ENCODE data around the gene PTRH2. TPM values are rescaled to one million over a fixed set of nuclear protein-coding genes. Genes with fewer than 3 reads are reported as not detected.

Gene PTRH2
- total RNA-seq, 1 experiment from 2014 or later, result 48.0 TPM

GRCh38 chr17:59751955-59752413 lies 44.8 kb upstream of the PTRH2 start:
- Histone ChIP-seq H2AFZ (ENCODE audit: low read length) (no peak overlapping the region), H3K27me3 (ENCODE audit: low read length) (no peaks in the 10 kb centered on the region), H3K4me3 (ENCODE audit: low read length) (no peak overlapping the region), H3K27ac (ENCODE audit: low read length) (peak overlapping the region; percentile 68), H3K36me3 (ENCODE audit: insufficient read depth, low read length) (0 out of 2 replicates have a peak, but pooled peaks cover 4% of the 10 kb centered on the region), H3K79me2 (ENCODE audit: low read length) (peaks cover 11% of the 10 kb centered on the region; the same call in 1 of the 2 replicates), H3K4me2 (ENCODE audit: low read depth, low read length, poor library complexity, severe bottlenecking) (peak overlapping the region; percentile 47), H3K9me2 (replicated peaks; ENCODE audit: insufficient read depth, low read length) (no peaks in the 10 kb centered on the region), H3K9me3 (ENCODE audit: low read length) (no peaks in the 10 kb centered on the region), H3K9ac (ENCODE audit: low read length) (peak overlapping the region; percentile 2; the same call in 1 of the 2 replicates), H4K20me1 (ENCODE audit: insufficient read depth, low read depth, low read length) (no peaks in the 10 kb centered on the region), H3K4me1 (ENCODE audit: low read length) (peaks cover 55% of the 10 kb centered on the region)
- DNase-seq, result peak; percentile 53

- Histone ChIP-seq H3K9ac (ENCODE audit: low read length) (no peak overlapping the region), H3K9me2 (replicated peaks; ENCODE audit: insufficient read depth, low read length) (no peaks in the 10 kb centered on the region), H3K9me3 (ENCODE audit: low read length) (no peaks in the 10 kb centered on the region), H2AFZ (ENCODE audit: low read length) (no peak overlapping the region), H3K79me2 (ENCODE audit: low read length) (0 out of 2 replicates have a peak, but pooled peaks cover 2% of the 10 kb centered on the region), H3K27me3 (ENCODE audit: low read length) (no peaks in the 10 kb centered on the region), H4K20me1 (ENCODE audit: insufficient read depth, low read depth, low read length) (no peaks in the 10 kb centered on the region), H3K27ac (ENCODE audit: low read length) (0 out of 2 replicates have a peak overlapping the region, but pooled peaks have one; percentile 8), H3K36me3 (ENCODE audit: insufficient read depth, low read length) (no peaks in the 10 kb centered on the region), H3K4me1 (ENCODE audit: low read length) (peaks cover 46% of the 10 kb centered on the region), H3K4me3 (ENCODE audit: low read length) (no peak overlapping the region), H3K4me2 (ENCODE audit: low read depth, low read length, poor library complexity, severe bottlenecking) (no peak overlapping the region)
- DNase-seq, result no peak
Measured at GRCh38 chr17:59748591-59748990, 41.4 kb upstream of the PTRH2 start.

DNA sequence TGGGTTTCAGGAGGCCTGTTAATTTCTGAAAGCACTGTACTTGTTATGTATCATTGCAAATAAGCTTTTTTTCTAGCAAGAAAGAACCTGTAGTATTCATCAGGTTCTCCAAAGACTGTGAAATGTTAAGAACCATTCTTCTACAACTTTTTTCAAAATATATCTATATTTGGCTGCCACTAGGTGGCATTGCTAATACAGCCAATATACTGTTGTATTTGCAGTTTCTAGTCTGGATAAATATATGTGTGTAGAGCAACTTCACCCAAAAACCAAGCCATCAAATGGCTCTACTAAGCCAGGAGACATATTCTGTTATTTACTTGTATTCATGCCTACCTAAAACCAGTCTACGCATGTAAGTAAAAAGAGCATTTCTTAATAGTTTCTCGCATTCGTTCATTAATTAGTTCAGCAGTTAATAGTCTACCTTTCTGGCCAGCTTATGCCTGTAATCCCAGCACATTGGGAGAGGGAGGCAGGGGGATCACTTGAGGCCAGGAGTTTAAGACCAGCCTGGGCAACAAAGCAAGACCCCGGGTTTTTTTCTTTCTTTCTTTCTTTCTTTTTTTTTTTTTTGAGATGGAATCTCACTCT lies 39.7 kb upstream of the PTRH2 start:
- Histone ChIP-seq H3K9me3 (ENCODE audit: low read length) (no peaks in the 10 kb centered on the region; the same call in 1 of the 2 replicates), H3K36me3 (ENCODE audit: insufficient read depth, low read length) (peaks cover 8% of the 10 kb centered on the region; the same call in 1 of the 2 replicates), H3K9me2 (replicated peaks; ENCODE audit: insufficient read depth, low read length) (no peaks in the 10 kb centered on the region), H3K27ac (ENCODE audit: low read length) (no peak overlapping the region), H4K20me1 (ENCODE audit: insufficient read depth, low read depth, low read length) (no peaks in the 10 kb centered on the region), H3K4me1 (ENCODE audit: low read length) (peaks cover 35% of the 10 kb centered on the region), H3K4me2 (ENCODE audit: low read depth, low read length, poor library complexity, severe bottlenecking) (no peak overlapping the region), H2AFZ (ENCODE audit: low read length) (no peak overlapping the region), H3K4me3 (ENCODE audit: low read length) (no peak overlapping the region), H3K9ac (ENCODE audit: low read length) (no peak overlapping the region), H3K27me3 (ENCODE audit: low read length) (no peaks in the 10 kb centered on the region), H3K79me2 (ENCODE audit: low read length) (peaks cover 8% of the 10 kb centered on the region)
- DNase-seq, result peak; percentile 71

GRCh38 chr17:59745040-59745439 lies 37.8 kb upstream of the PTRH2 start:
- H3K9ac ChIP-seq (ENCODE audit: low read length), result no peak overlapping the region
- H3K27ac ChIP-seq (ENCODE audit: low read length), result no peak overlapping the region

GRCh38 chr17:59743842-59744241 lies 36.6 kb upstream of the PTRH2 start:
- Histone ChIP-seq H3K9me2 (replicated peaks; ENCODE audit: insufficient read depth, low read length) (no peaks in the 10 kb centered on the region), H3K9me3 (ENCODE audit: low read length) (no peaks in the 10 kb centered on the region; the same call in 1 of the 2 replicates), H3K4me2 (ENCODE audit: low read depth, low read length, poor library complexity, severe bottlenecking) (no peak overlapping the region), H3K9ac (ENCODE audit: low read length) (no peak overlapping the region), H3K27ac (ENCODE audit: low read length) (no peak overlapping the region), H4K20me1 (ENCODE audit: insufficient read depth, low read depth, low read length) (no peaks in the 10 kb centered on the region), H3K79me2 (ENCODE audit: low read length) (peaks cover 15% of the 10 kb centered on the region), H3K36me3 (ENCODE audit: insufficient read depth, low read length) (peaks cover 18% of the 10 kb centered on the region; the same call in 1 of the 2 replicates), H3K4me3 (ENCODE audit: low read length) (no peak overlapping the region), H3K4me1 (ENCODE audit: low read length) (peaks cover 8% of the 10 kb centered on the region; the same call in 1 of the 2 replicates), H2AFZ (ENCODE audit: low read length) (no peak overlapping the region), H3K27me3 (ENCODE audit: low read length) (no peaks in the 10 kb centered on the region)
- DNase-seq, result no peak

More at GRCh38 chr17:59745040-59745439, 37.8 kb upstream of the PTRH2 start:
- H3K27me3 ChIP-seq (ENCODE audit: low read length), result no peaks in the 10 kb centered on the region
- H3K4me2 ChIP-seq (ENCODE audit: low read depth, low read length, poor library complexity, severe bottlenecking), result no peak overlapping the region
- H3K9me2 ChIP-seq (replicated peaks; ENCODE audit: insufficient read depth, low read length), result no peaks in the 10 kb centered on the region
- peaks cover 17% of the 10 kb centered on the region for H3K4me1 ChIP-seq (ENCODE audit: low read length)
- peaks cover 12% of the 10 kb centered on the region for H3K79me2 ChIP-seq (ENCODE audit: low read length)
- H2AFZ ChIP-seq (ENCODE audit: low read length), result no peak overlapping the region
- H3K36me3 ChIP-seq (ENCODE audit: insufficient read depth, low read length), result peaks cover 14% of the 10 kb centered on the region; the same call in 1 of the 2 replicates
- H3K4me3 ChIP-seq (ENCODE audit: low read length), result no peak overlapping the region
- H4K20me1 ChIP-seq (ENCODE audit: insufficient read depth, low read depth, low read length), result no peaks in the 10 kb centered on the region
- DNase-seq, result no peak
- no peaks in the 10 kb centered on the region; the same call in 1 of the 2 replicates for H3K9me3 ChIP-seq (ENCODE audit: low read length)

- peaks cover 31% of the 10 kb centered on the region for H3K79me2 ChIP-seq (ENCODE audit: low read length)
- no peaks in the 10 kb centered on the region for H3K9me3 ChIP-seq (ENCODE audit: low read length)
- no peak overlapping the region for H3K27ac ChIP-seq (ENCODE audit: low read length)
- no peak overlapping the region for H3K9ac ChIP-seq (ENCODE audit: low read length)
- no peak overlapping the region for H2AFZ ChIP-seq (ENCODE audit: low read length)
- no peaks in the 10 kb centered on the region for H3K27me3 ChIP-seq (ENCODE audit: low read length)
- no peak overlapping the region for H3K4me3 ChIP-seq (ENCODE audit: low read length)
- DNase-seq, result no peak
- H4K20me1 ChIP-seq (ENCODE audit: insufficient read depth, low read depth, low read length), result no peaks in the 10 kb centered on the region
- no peaks in the 10 kb centered on the region for H3K4me1 ChIP-seq (ENCODE audit: low read length)
- no peak overlapping the region for H3K4me2 ChIP-seq (ENCODE audit: low read depth, low read length, poor library complexity, severe bottlenecking)
- peaks cover 19% of the 10 kb centered on the region; the same call in 1 of the 2 replicates for H3K36me3 ChIP-seq (ENCODE audit: insufficient read depth, low read length)
- no peaks in the 10 kb centered on the region for H3K9me2 ChIP-seq (replicated peaks; ENCODE audit: insufficient read depth, low read length)
Measured at GRCh38 chr17:59737324-59737723, 30.1 kb upstream of the PTRH2 start.

- H3K79me2 ChIP-seq (ENCODE audit: low read length), result peaks cover 49% of the 10 kb centered on the region
- no peak overlapping the region for H2AFZ ChIP-seq (ENCODE audit: low read length)
- no peak overlapping the region for H3K27ac ChIP-seq (ENCODE audit: low read length)
- H3K4me1 ChIP-seq (ENCODE audit: low read length), result peaks cover 4% of the 10 kb centered on the region; the same call in 1 of the 2 replicates
- H3K9ac ChIP-seq (ENCODE audit: low read length), result no peak overlapping the region
- no peaks in the 10 kb centered on the region for H4K20me1 ChIP-seq (ENCODE audit: insufficient read depth, low read depth, low read length)
- no peak for DNase-seq
- H3K27me3 ChIP-seq (ENCODE audit: low read length), result no peaks in the 10 kb centered on the region
- no peaks in the 10 kb centered on the region for H3K9me2 ChIP-seq (replicated peaks; ENCODE audit: insufficient read depth, low read length)
- peaks cover 13% of the 10 kb centered on the region; the same call in 1 of the 2 replicates for H3K36me3 ChIP-seq (ENCODE audit: insufficient read depth, low read length)
- no peak overlapping the region for H3K4me2 ChIP-seq (ENCODE audit: low read depth, low read length, poor library complexity, severe bottlenecking)
- H3K4me3 ChIP-seq (ENCODE audit: low read length), result no peak overlapping the region
- H3K9me3 ChIP-seq (ENCODE audit: low read length), result no peaks in the 10 kb centered on the region
Measured at GRCh38 chr17:59734226-59734625, 27.0 kb upstream of the PTRH2 start.

- no peak overlapping the region for H3K4me3 ChIP-seq (ENCODE audit: low read length)
- peaks cover 9% of the 10 kb centered on the region; the same call in 1 of the 2 replicates for H3K36me3 ChIP-seq (ENCODE audit: insufficient read depth, low read length)
- H3K27ac ChIP-seq (ENCODE audit: low read length), result no peak overlapping the region
- no peak for DNase-seq
- no peaks in the 10 kb centered on the region for H3K27me3 ChIP-seq (ENCODE audit: low read length)
- no peak overlapping the region for H2AFZ ChIP-seq (ENCODE audit: low read length)
- no peak overlapping the region for H3K9ac ChIP-seq (ENCODE audit: low read length)
- H3K9me3 ChIP-seq (ENCODE audit: low read length), result no peaks in the 10 kb centered on the region
- H3K79me2 ChIP-seq (ENCODE audit: low read length), result peaks cover 52% of the 10 kb centered on the region
- H3K4me1 ChIP-seq (ENCODE audit: low read length), result peaks cover 4% of the 10 kb centered on the region; the same call in 1 of the 2 replicates
- no peaks in the 10 kb centered on the region for H4K20me1 ChIP-seq (ENCODE audit: insufficient read depth, low read depth, low read length)
- H3K4me2 ChIP-seq (ENCODE audit: low read depth, low read length, poor library complexity, severe bottlenecking), result no peak overlapping the region
- H3K9me2 ChIP-seq (replicated peaks; ENCODE audit: insufficient read depth, low read length), result no peaks in the 10 kb centered on the region
Measured at GRCh38 chr17:59733697-59734096, 26.5 kb upstream of the PTRH2 start.

Measured in Karpas-422 (cell line).